GM18868 (cell line): Measurements from ENCODE around the gene CEMP1.

Experiments used
- ATAC-seq: cut with Tn5 transposase; IDR thresholded peaks from one replicate; pipeline ENCODE4 v1.9.1; 2021; ENCODE audit warnings: mild to moderate bottlenecking, moderate library complexity; ENCODE audit not compliant: unreplicated experiment

CEMP1 gene

GRCh38 chr16:2505695-2506094, 25.5 kb downstream of the CEMP1 start:
- no peak for ATAC-seq

GRCh38 chr16:2501946-2502895, 29.0 kb downstream of the CEMP1 start:
- no peak for ATAC-seq

- peak; percentile 45 for ATAC-seq
Measured at GRCh38 chr16:2500918-2501750, 30.1 kb downstream of the CEMP1 start.

GRCh38 chr16:2500430-2500917, 30.7 kb downstream of the CEMP1 start:
- no peak for ATAC-seq

- no peak for ATAC-seq
Measured at GRCh38 chr16:2499890-2500429, 31.2 kb downstream of the CEMP1 start.

- ATAC-seq: no peak
Measured at GRCh38 chr16:2499454-2499853, 31.8 kb downstream of the CEMP1 start.

- no peak for ATAC-seq
Measured at GRCh38 chr16:2498531-2499253, 32.5 kb downstream of the CEMP1 start.

GRCh38 chr16:2497695-2498484, 33.3 kb downstream of the CEMP1 start:
- no peak for ATAC-seq

GRCh38 chr16:2497116-2497630, 34.0 kb downstream of the CEMP1 start:
- no peak for ATAC-seq

GRCh38 chr16:2496223-2497115, 34.7 kb downstream of the CEMP1 start:
- no peak for ATAC-seq

GRCh38 chr16:2495041-2495440, 36.2 kb downstream of the CEMP1 start:
- no peak for ATAC-seq

- no peak for ATAC-seq
Measured at GRCh38 chr16:2494616-2495015, 36.6 kb downstream of the CEMP1 start.

- ATAC-seq: no peak
Measured at GRCh38 chr16:2493605-2494004, 37.6 kb downstream of the CEMP1 start.

- ATAC-seq: no peak
Measured at GRCh38 chr16:2492292-2492691, 38.9 kb downstream of the CEMP1 start.

GRCh38 chr16:2490190-2491105, 40.8 kb downstream of the CEMP1 start:
- no peak for ATAC-seq

GRCh38 chr16:2489581-2489980, 41.6 kb downstream of the CEMP1 start:
- no peak for ATAC-seq

GRCh38 chr16:2487903-2488531, 43.2 kb downstream of the CEMP1 start:
- ATAC-seq: no peak
